ENCODE measurements around the gene PAK4. TPM values are rescaled to one million over a fixed set of nuclear protein-coding genes. Genes with fewer than 3 reads are reported as not detected.

PAK4 gene
- total and polyA plus RNA-seq, 10 of the 15 experiments (the other 5 are each of a cell fraction or from before 2014, with no cell fraction given), result 0.08 to 19.3 (median 5.9) TPM

DNA sequence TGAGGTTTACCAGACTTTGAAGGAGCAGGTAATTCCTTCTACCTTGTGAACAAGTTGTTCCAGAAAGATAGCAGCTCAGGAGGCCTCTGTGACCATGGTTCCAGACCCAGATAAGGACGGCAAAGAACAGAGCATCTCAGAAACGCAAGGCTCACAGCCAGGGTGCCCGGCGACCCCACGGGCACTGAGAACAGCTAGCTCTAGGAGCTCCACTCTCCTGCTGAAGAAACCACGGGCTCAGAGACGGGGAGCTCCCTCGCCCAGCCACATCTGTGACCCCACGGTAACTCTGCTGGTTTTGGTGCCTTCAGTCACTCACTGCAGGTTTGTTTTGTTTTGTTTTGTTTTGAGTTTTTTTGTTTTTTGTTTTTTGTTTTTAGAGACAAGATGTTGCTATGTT is 55.2 kb downstream of the PAK4 start:
- Histone ChIP-seq H3K79me2 (ENCODE audit: control insufficient read depth, insufficient read depth, low read length) (no peaks in the 10 kb centered on the region), H3K27me3 (replicated peaks in 1 of 2; ENCODE audit: control insufficient read depth in 2 of 2, insufficient read depth in 2 of 2, low read length in 1 of 2) (no peaks in the 10 kb centered on the region), H3K4me1 (ENCODE audit: control insufficient read depth, insufficient read depth, low read length) (no peaks in the 10 kb centered on the region), H3K9ac (ENCODE audit: control insufficient read depth, insufficient read depth, low read length) (no peak overlapping the region), H3K4me2 (ENCODE audit: control insufficient read depth, insufficient read depth) (no peak overlapping the region), H2AFZ (ENCODE audit: control insufficient read depth, low read depth, low read length) (no peak overlapping the region), H3K9me3 (replicated peaks; ENCODE audit: control insufficient read depth, insufficient read depth, low read length) (no peaks in the 10 kb centered on the region), H3K27ac (ENCODE audit: control insufficient read depth, insufficient read depth) (no peak overlapping the region), H3K4me3 (no peak overlapping the region), H3K36me3 (ENCODE audit: control insufficient read depth in 2 of 2, insufficient read depth in 2 of 2, low read length in 1 of 2) (peaks cover 0 to 6% of the 10 kb centered on the region in 2 experiments; a peak in 2 of 4 replicates), H4K20me1 (ENCODE audit: control insufficient read depth, insufficient read depth) (no peaks in the 10 kb centered on the region; the same call in 1 of the 2 replicates)
- ChIA-PET CTCF (no interaction called here), POLR2A (interaction anchor here (0.5 to 0.7 kb wide), 2 partner anchors 508 to 1011 kb away, joined by 3 to 4 read pairs; no protein-coding TSS in a partner anchor), RAD21 (ENCODE audit: unreplicated experiment) (no interaction called here), SMC1A (ENCODE audit: uncharacterized antibody, unreplicated experiment) (no interaction called here)
- no peak for ATAC-seq
- intact Hi-C loops (cut with micrococcal nuclease; ENCODE audit: unreplicated experiment), result no loop called here
- WGBS (ENCODE audit: insufficient coverage, insufficient replicate concordance, low lambda C conversion rate, missing lambda C conversion rate), result 97% methylated on average over 9 of the region's 9 CpGs
- no peak for FAIRE-seq
- BruUV-seq (replicated peaks), result no TSS peak
- no peak for DNase-seq (ENCODE audit: low read depth, low spot score)
- TF ChIP-seq, protein P1, sequence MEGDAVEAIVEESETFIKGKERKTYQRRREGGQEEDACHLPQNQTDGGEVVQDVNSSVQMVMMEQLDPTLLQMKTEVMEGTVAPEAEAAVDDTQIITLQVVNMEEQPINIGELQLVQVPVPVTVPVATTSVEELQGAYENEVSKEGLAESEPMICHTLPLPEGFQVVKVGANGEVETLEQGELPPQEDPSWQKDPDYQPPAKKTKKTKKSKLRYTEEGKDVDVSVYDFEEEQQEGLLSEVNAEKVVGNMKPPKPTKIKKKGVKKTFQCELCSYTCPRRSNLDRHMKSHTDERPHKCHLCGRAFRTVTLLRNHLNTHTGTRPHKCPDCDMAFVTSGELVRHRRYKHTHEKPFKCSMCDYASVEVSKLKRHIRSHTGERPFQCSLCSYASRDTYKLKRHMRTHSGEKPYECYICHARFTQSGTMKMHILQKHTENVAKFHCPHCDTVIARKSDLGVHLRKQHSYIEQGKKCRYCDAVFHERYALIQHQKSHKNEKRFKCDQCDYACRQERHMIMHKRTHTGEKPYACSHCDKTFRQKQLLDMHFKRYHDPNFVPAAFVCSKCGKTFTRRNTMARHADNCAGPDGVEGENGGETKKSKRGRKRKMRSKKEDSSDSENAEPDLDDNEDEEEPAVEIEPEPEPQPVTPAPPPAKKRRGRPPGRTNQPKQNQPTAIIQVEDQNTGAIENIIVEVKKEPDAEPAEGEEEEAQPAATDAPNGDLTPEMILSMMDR (IDR thresholded peaks at IDR 0.05 in 2 of 3, conservative IDR thresholded peaks at IDR 0.05 in 1 of 3; ENCODE audit: control insufficient read depth in 2 of 3, extremely low read depth in 1 of 3, insufficient read depth in 1 of 3, low read depth in 3 of 3, low read length in 3 of 3), result no peak
- TF ChIP-seq RBBP5 (conservative IDR thresholded peaks at IDR 0.05), result no peak
- TF ChIP-seq, protein P2, sequence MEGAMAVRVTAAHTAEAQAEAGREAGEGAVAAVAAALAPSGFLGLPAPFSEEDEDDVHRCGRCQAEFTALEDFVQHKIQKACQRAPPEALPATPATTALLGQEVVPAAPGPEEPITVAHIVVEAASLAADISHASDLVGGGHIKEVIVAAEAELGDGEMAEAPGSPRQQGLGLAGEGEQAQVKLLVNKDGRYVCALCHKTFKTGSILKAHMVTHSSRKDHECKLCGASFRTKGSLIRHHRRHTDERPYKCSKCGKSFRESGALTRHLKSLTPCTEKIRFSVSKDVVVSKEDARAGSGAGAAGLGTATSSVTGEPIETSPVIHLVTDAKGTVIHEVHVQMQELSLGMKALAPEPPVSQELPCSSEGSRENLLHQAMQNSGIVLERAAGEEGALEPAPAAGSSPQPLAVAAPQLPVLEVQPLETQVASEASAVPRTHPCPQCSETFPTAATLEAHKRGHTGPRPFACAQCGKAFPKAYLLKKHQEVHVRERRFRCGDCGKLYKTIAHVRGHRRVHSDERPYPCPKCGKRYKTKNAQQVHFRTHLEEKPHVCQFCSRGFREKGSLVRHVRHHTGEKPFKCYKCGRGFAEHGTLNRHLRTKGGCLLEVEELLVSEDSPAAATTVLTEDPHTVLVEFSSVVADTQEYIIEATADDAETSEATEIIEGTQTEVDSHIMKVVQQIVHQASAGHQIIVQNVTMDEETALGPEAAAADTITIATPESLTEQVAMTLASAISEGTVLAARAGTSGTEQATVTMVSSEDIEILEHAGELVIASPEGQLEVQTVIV (IDR thresholded peaks at IDR 0.05; ENCODE audit: borderline replicate concordance, partially characterized antibody), result no peak
- TF ChIP-seq RFX5 (IDR thresholded peaks at IDR 0.05; ENCODE audit: low read depth, low read length), result no peak
- TF ChIP-seq TCF3 (IDR thresholded peaks at IDR 0.05; ENCODE audit: borderline replicate concordance, insufficient read depth, low read depth, low read length), result no peak
- no peak for TF ChIP-seq ZNF384 (IDR thresholded peaks at IDR 0.05; ENCODE audit: borderline replicate concordance, low read depth, low read length)
- in situ Hi-C loops (cut with MboI), result no loop called here
